Activated CD4-positive, alpha-beta T cell treated with anti-CD3 and anti-CD28 coated beads, Interleukin-2, Interleukin-6, amounts not matched to agents 100 ng/mL and 50 ng/mL, durations not matched to agents 16 hours and 8 hours (primary cell): ENCODE results near the gene MGMT.

Experiments used
- DNase-seq: peaks from one replicate; pipeline ENCODE4 v3.0.0-alpha.2; 2020

The MGMT gene

GRCh38 chr10:129629911-129630310 lies 162.9 kb downstream of the MGMT start:
- no peak for DNase-seq

- no peak for DNase-seq
These were observed 164.0 kb downstream of the MGMT start for GRCh38 chr10:129631006-129631405.

- no peak for DNase-seq
These were observed 165.0 kb downstream of the MGMT start for GRCh38 chr10:129631870-129632623.

GRCh38 chr10:129637010-129637409 lies 170.0 kb downstream of the MGMT start:
- no peak for DNase-seq

GRCh38 chr10:129637846-129638245 lies 170.8 kb downstream of the MGMT start:
- DNase-seq = no peak

GRCh38 chr10:129641351-129641750 lies 174.3 kb downstream of the MGMT start:
- DNase-seq = no peak

GRCh38 chr10:129641982-129642381 lies 174.9 kb downstream of the MGMT start:
- no peak for DNase-seq

GRCh38 chr10:129642427-129642826 lies 175.4 kb downstream of the MGMT start:
- DNase-seq = no peak

- no peak for DNase-seq
These were observed 176.2 kb downstream of the MGMT start for GRCh38 chr10:129643266-129643665.

GRCh38 chr10:129645487-129645886 lies 178.4 kb downstream of the MGMT start:
- DNase-seq = no peak

GRCh38 chr10:129646973-129647372 lies 179.9 kb downstream of the MGMT start:
- DNase-seq = no peak

GRCh38 chr10:129647590-129647989 lies 180.5 kb downstream of the MGMT start:
- DNase-seq = no peak

GRCh38 chr10:129648856-129649255 lies 181.8 kb downstream of the MGMT start:
- no peak for DNase-seq

- DNase-seq = no peak
These were observed 185.0 kb downstream of the MGMT start for GRCh38 chr10:129652021-129652420.

GRCh38 chr10:129652521-129653201 lies 185.6 kb downstream of the MGMT start:
- DNase-seq = no peak

GRCh38 chr10:129653428-129653827 lies 186.4 kb downstream of the MGMT start:
- no peak for DNase-seq

- DNase-seq = no peak
These were observed 186.8 kb downstream of the MGMT start for GRCh38 chr10:129653861-129654260.

GRCh38 chr10:129654461-129654860 lies 187.4 kb downstream of the MGMT start:
- DNase-seq = no peak

GRCh38 chr10:129655007-129655678 lies 188.1 kb downstream of the MGMT start:
- no peak for DNase-seq

GRCh38 chr10:129655679-129656031 lies 188.6 kb downstream of the MGMT start:
- DNase-seq = no peak

GRCh38 chr10:129656642-129657041 lies 189.6 kb downstream of the MGMT start:
- DNase-seq = no peak

GRCh38 chr10:129657297-129658017 lies 190.4 kb downstream of the MGMT start:
- DNase-seq = no peak

GRCh38 chr10:129658376-129659072 lies 191.5 kb downstream of the MGMT start:
- DNase-seq = no peak
